Right lobe of liver (tissue), 6 donors: ENCODE measurements around the gene PHACTR2. TPM values are rescaled to one million over a fixed set of nuclear protein-coding genes. Genes with fewer than 3 reads are reported as not detected.

Source experiments
- ATAC-seq, 4 donors: fragments of 200-7000 bp; cut with Tn5 transposase; one replicate each; pipeline ENCODE4 v1.9.1; 2020; ENCODE audit warnings: mild to moderate bottlenecking in 4 of 4, moderate library complexity in 4 of 4
- DNase-seq, 3 donors: peaks; one replicate each; pipeline ENCODE4 v3.0.0-alpha.2; 2020
- H3K27ac ChIP-seq, 3 donors: fragments of 200-600 bp; one replicate each; pipeline ENCODE4 v1.8.0; 2022
- H3K27me3 ChIP-seq, 2 donors: fragments of 200-600 bp; one replicate each; pipeline ENCODE4 v1.8.0; 2022
- H3K36me3 ChIP-seq, 4 donors: fragments of 200-600 bp; sonication (generic) in 1 of 4; one replicate each; pipeline versions ENCODE4 v1.5.1 to v1.8.0; 2017 to 2022; ENCODE audit warnings: control low read depth in 1 of 4
- H3K4me1 ChIP-seq, 4 donors: fragments of 200-600 bp; sonication (generic) in 1 of 4; one replicate each; pipeline versions ENCODE4 v1.5.1 to v1.8.0; 2017 to 2022; ENCODE audit warnings: control low read depth in 1 of 4
- H3K4me3 ChIP-seq, 3 donors: fragments of 200-600 bp; one replicate each; pipeline ENCODE4 v1.8.0; 2022
- H3K9me3 ChIP-seq, 4 donors: fragments of 200-600 bp; sonication (generic) in 1 of 4; one replicate each; pipeline versions ENCODE4 v1.5.1 to v1.8.0; 2017 to 2022; ENCODE audit warnings: control low read depth in 1 of 4
- CTCF ChIP-seq, 4 donors: fragments of 200-600 bp in 3 of 4; fragments of 450-650 bp in 1 of 4; IDR thresholded peaks; one replicate each; pipeline versions ENCODE4 v1.5.1 to v1.8.0; 2016 to 2022; ENCODE audit warnings: antibody characterized with exemption in 4 of 4, mild to moderate bottlenecking in 2 of 4
- POLR2A ChIP-seq: fragments of 450-650 bp; IDR thresholded peaks from one replicate; pipeline ENCODE4 v1.6.1; 2017; ENCODE audit warnings: antibody characterized with exemption, mild to moderate bottlenecking
- WGBS: methylation state at CpG from one replicate; pipeline ENCODE4 v1.1.6; 2018; ENCODE audit warnings: low coverage, low lambda C conversion rate; ENCODE audit not compliant: insufficient coverage; ENCODE audit errors: missing lambda C conversion rate; 5-methylcytosine and 5-hydroxymethylcytosine counted together
- intact Hi-C, 2 donors: fragments of 100-400 bp; cut with DNase I; formaldehyde crosslinking; loops; one replicate each; pipeline versions ENCODE4 v1.11.2 to v1.14.1; 2022
- total RNA-seq, 6 experiments: library from RNA; depleted of rRNA in 2 of 6; stranded (reverse); fragments of >200 nt in 2 of 6; fragmentation: NEBNext Ultra II Directional in 3 of 6; extraction: Animal tissue kit (Norgen Biotek cat#: 25700) in 3 of 6; gene quantifications; one replicate each; pipeline versions ENCODE4 v1.1.0 to v1.2.4, GENCODE V29; 2016 to 2023
- donor health status: DM: no; HTN: yes; CAD: no.
- donor health status: DM: no; HTN: no; CAD: no.
- donor health status: DM: no; HTN: no; CAD: no.
- donor health status: DM: no; HTN: yes; CAD: no.
- donor health status: DM: no; HTN: yes; CAD: no.

PHACTR2 gene
- total RNA-seq, 6 experiments from 2014 or later: 14.0 to 62.7 (median 20.9) TPM

GRCh38 chr6:143804835-143805239, 127.1 kb downstream of the PHACTR2 start:
- intact Hi-C loops: no loop called here
- Histone ChIP-seq H3K9me3 (no peaks in the 10 kb centered on the region), H3K27ac (no peak overlapping the region), H3K36me3 (peaks cover 0 to 5% (median under 1%) of the 10 kb centered on the region in 4 donors), H3K27me3 (no peaks in the 10 kb centered on the region), H3K4me3 (no peak overlapping the region), H3K4me1 (no peaks in the 10 kb centered on the region)
- no peak for ATAC-seq
- no peak for TF ChIP-seq CTCF (IDR thresholded peaks at IDR 0.05)
- no peak for TF ChIP-seq POLR2A
- DNase-seq: no peak
- 42% methylated on average over 2 of the region's 4 CpGs for WGBS

- intact Hi-C loops: no loop called here
- Histone ChIP-seq H3K4me1 (no peaks in the 10 kb centered on the region), H3K36me3 (peaks cover 0 to 5% (median 0%) of the 10 kb centered on the region in 4 donors), H3K9me3 (no peaks in the 10 kb centered on the region), H3K4me3 (no peak overlapping the region), H3K27ac (no peak overlapping the region), H3K27me3 (no peaks in the 10 kb centered on the region)
- DNase-seq (no peak), ATAC-seq (peak in 1 of 4 donors; percentile 40)
- WGBS: 88% methylated on average over 8 of the region's 8 CpGs
- no peak for TF ChIP-seq POLR2A
- no peak for TF ChIP-seq CTCF (IDR thresholded peaks at IDR 0.05)
Observed at GRCh38 chr6:143806282-143807102, 128.7 kb downstream of the PHACTR2 start.

- no peak for ATAC-seq
- Histone ChIP-seq H3K36me3 (peaks cover 0 to 5% (median 0%) of the 10 kb centered on the region in 4 donors), H3K9me3 (no peaks in the 10 kb centered on the region), H3K27ac (no peak overlapping the region), H3K27me3 (no peaks in the 10 kb centered on the region), H3K4me1 (no peaks in the 10 kb centered on the region), H3K4me3 (no peak overlapping the region)
- intact Hi-C loops: no loop called here
- WGBS: 69% methylated on average over 5 of the region's 6 CpGs
- no peak for DNase-seq
- TF ChIP-seq POLR2A (no peak), CTCF (IDR thresholded peaks at IDR 0.05) (no peak)
Observed at GRCh38 chr6:143807103-143807772, 129.5 kb downstream of the PHACTR2 start.

GRCh38 chr6:143810745-143811144, 133.0 kb downstream of the PHACTR2 start:
- Histone ChIP-seq H3K9me3 (no peaks in the 10 kb centered on the region), H3K36me3 (peaks cover 0 to 5% (median 0%) of the 10 kb centered on the region in 4 donors), H3K27me3 (no peaks in the 10 kb centered on the region), H3K27ac (no peak overlapping the region), H3K4me3 (no peak overlapping the region), H3K4me1 (no peaks in the 10 kb centered on the region)
- intact Hi-C loops: no loop called here
- ATAC-seq (no peak), DNase-seq (no peak)
- WGBS: 97% methylated on average over 2 of the region's 2 CpGs
- TF ChIP-seq POLR2A (no peak), CTCF (IDR thresholded peaks at IDR 0.05) (no peak)
